ENCODE results near the gene SPON2.
A peak's percentile ranks its signal among the peaks of the same experiment; 100 is the strongest.
"Not testable (repeated sequence)": the region's sequence is repeated elsewhere in the genome, so short reads cannot be mapped to it uniquely, and the experiment has no call there.

SPON2 gene

GRCh38 chr4:1139860-1140259 is 32.5 kb downstream of the SPON2 start:
- no peak for DNase-seq

DNA sequence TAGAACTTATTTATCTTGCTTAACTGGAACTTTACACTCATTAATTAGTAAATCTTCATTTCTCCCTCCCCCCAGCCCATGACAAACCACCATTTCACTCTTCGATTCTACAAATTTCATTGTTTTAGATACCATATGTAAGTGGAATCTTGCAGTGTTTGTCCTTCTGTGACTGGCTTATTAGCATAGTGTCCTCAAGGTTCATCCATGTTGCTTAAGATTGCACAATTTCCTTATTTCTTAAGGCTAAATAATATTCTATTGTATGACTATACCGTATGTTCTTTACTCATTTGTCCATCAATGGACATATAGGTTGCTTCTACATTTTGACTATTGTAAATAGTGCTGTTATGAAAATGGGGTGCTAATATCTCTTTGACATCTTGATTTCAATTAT is 34.5 kb downstream of the SPON2 start:
- no peak for DNase-seq

- no peak for DNase-seq
Observed at GRCh38 chr4:1137063-1137776, 35.2 kb downstream of the SPON2 start.

DNA sequence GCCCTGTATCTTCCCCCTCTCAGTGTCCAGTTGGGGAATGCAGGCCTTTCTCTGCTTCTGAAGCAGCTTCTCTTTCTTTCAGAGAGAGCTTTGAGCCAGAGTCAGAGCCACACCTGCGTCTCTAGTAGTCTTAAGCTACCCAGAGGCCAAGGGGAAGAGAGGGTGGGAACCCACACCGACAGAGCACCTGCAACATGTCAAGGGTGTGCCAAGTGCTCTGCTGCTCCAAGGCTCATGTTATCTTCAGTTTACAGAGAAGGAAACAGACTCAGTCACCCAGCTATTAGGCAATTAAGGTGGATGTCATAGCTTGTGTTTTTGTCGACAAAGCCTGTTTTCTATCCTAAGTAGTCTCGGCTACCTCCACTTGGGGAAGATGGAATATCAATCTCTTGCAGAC is 36.3 kb downstream of the SPON2 start:
- DNase-seq = no peak

GRCh38 chr4:1133033-1133432 is 39.4 kb downstream of the SPON2 start:
- no peak for DNase-seq

DNA sequence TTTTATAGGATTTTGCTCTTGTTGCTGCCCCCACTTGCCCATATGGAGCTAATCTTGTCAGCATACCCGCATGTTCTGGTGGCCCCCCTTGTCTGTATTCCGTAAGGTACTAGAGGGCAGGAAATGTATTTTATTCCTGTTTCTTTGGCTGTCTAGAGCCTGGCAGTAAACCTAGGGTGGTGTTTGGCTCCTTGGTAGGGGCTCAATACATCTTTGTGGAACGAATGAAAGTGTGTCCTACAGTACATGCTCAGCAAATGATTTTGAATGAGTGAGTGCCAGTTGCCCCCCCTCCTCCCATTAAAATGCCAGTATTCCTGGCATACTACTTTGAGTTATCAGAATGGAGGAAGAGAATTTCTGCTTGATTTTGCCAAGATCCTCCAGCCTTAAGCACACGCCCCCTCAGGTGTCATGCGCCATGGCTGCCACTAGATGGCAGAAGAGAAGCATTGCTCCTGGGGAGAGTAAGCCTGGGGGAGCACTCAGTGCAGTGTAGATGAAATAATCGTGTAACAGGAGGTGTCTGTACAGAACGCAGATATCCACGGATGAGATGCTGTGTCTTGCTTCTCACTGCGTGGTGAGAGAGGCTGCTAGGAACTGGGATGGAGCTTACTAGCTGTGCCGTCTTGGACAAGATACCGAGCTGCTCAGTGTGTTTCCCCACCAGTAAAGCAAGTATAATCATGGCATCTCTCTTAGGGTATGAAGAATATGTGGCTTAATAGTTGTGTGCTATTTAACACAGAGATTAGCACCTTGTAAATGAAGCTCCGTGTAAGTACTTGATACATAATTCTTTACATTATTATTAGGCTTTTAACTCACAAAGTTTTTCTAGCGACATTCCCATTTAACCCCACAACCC is 41.8 kb downstream of the SPON2 start:
- peak; percentile 70 for DNase-seq

- DNase-seq = no peak
Observed at GRCh38 chr4:1126506-1126905, 45.9 kb downstream of the SPON2 start.

- not testable (repeated sequence) for DNase-seq
Observed at GRCh38 chr4:1125466-1125865, 46.9 kb downstream of the SPON2 start.

DNA sequence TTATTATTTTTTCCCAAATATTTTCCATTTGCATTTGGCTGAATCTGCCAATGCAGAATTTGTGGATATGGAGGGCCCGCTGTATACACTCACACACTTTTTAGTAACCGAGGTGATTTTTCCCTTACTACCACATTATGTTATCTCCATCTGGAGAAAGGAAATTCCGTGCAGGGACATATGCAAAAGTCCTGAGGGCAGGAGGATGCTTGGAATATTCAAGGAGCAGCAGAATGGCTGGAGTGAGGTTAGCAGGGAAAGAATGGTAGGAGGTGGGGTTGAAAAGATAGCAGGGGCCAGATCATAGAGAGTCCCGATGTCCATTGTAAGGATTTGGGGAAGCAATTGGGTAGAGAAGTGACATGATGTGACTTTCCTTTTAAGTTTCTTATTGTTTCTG is 47.6 kb downstream of the SPON2 start:
- DNase-seq = no peak

DNA sequence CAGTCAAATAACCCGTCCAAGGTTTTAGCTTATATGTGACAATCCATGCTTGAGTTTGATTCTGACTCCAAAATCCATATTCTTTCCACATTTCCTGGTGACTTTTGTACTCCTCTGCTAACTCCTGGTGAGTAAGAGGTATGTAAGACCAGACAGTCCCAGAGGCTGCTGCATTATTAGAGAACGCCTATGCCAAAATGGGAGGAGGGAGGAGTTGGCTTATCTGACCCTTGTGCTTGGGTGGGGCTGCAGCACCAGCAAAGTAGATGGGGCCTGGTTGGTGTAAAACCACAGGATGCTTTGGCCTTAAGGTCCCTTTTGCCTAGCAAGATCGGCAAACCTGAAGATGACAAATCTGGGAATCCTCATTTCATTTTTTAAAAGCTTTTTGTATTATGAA is 49.9 kb downstream of the SPON2 start:
- no peak for DNase-seq

All from effector CD4-positive, alpha-beta T cell (primary cell).